ENCODE measurements around the gene ANAPC13. TPM values are rescaled to one million over a fixed set of nuclear protein-coding genes. Genes with fewer than 3 reads are reported as not detected.
A peak's percentile ranks its signal among the peaks of the same experiment; 100 is the strongest.

The ANAPC13 gene
- total RNA-seq, 3 donors from 2014 or later (not counting 1 experiment from before 2014, with no cell fraction given): 16.1 to 20.4 (median 16.6) TPM

DNA sequence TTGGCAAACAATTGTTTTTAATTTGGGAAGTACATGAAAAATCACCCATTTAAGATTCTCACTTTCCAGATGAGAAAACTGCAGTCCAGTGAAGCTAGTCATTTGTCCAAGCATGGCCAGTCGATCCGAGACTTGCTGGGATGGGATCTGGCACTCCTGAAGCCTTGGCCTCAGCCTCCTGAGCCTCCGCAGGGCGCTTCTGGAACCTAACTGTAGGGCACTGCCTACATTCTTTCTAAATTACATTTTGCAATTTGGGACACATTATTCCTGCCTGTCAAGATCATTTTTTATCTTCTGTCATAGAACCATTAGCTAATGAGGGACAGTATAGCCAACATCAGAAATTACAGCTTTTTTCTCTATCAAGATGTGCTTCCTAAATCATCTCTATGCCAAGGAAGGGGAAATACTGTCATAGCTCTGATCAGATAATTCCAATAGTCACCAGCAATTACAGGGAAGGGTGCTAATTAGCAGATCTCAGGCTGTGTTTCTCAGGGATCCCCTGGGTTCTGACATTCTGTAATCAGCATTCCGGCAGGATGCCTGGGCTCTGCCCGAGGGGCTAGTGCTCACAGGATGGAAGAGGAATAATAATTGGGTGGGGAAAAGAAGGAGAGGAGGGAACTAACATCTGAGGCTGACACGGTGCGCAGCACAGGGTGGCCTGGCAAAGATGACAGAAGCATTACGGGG, 28.3 kb downstream of the ANAPC13 start:
- Mint-ChIP-seq H3K9me3 (no peaks in the 10 kb centered on the region), H3K27me3 (ENCODE audit: low read depth in 2 of 2) (peaks cover 10 to 42% of the 10 kb centered on the region in 2 donors), H3K27ac (no peak overlapping the region), H3K36me3 (no peaks in the 10 kb centered on the region), H3K4me1 (no peaks in the 10 kb centered on the region), H3K4me3 (no peak overlapping the region)
- intact Hi-C loops (cut with micrococcal nuclease): no loop called here
- Histone ChIP-seq H3K27ac (ENCODE audit: low read length) (no peak overlapping the region), H3K4me3 (ENCODE audit: low read length) (no peak overlapping the region), H3K4me1 (ENCODE audit: control insufficient read depth, insufficient read depth, low read length) (no peaks in the 10 kb centered on the region), H3K36me3 (ENCODE audit: control insufficient read depth, insufficient read depth, low read length) (no peaks in the 10 kb centered on the region), H3K27me3 (ENCODE audit: control insufficient read depth, insufficient read depth, low read length) (no peaks in the 10 kb centered on the region), H3K9me3 (ENCODE audit: control insufficient read depth, insufficient read depth, low read length) (no peaks in the 10 kb centered on the region)
- no peak for DNase-seq
- TF ChIP-seq, protein P1, sequence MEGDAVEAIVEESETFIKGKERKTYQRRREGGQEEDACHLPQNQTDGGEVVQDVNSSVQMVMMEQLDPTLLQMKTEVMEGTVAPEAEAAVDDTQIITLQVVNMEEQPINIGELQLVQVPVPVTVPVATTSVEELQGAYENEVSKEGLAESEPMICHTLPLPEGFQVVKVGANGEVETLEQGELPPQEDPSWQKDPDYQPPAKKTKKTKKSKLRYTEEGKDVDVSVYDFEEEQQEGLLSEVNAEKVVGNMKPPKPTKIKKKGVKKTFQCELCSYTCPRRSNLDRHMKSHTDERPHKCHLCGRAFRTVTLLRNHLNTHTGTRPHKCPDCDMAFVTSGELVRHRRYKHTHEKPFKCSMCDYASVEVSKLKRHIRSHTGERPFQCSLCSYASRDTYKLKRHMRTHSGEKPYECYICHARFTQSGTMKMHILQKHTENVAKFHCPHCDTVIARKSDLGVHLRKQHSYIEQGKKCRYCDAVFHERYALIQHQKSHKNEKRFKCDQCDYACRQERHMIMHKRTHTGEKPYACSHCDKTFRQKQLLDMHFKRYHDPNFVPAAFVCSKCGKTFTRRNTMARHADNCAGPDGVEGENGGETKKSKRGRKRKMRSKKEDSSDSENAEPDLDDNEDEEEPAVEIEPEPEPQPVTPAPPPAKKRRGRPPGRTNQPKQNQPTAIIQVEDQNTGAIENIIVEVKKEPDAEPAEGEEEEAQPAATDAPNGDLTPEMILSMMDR (IDR thresholded peaks at IDR 0.05): no peak
- ATAC-seq: no peak
- WGBS (ENCODE audit: insufficient coverage): 92% methylated on average over 9 of the region's 9 CpGs

DNA sequence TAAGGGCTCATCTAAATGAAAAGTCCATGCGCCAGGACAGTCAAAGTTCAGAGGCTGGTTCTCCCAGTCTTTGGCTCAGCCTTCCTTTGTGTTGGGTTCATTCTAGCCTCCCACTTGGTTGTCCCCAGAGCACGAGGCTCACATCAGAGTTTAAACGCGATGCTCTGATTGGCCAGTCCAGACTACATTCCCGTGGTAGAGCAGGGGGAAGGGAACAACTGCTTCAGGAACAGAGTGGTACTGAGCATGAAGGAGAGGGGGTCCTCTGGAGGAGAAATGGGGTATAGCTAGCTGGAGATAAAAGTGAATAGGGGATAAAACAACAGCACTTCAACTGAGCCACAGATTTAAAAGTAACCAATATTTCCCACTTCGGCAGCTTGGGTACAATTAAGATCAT, 32.2 kb downstream of the ANAPC13 start:
- H3K27ac Mint-ChIP-seq: no peak overlapping the region
- H3K4me3 ChIP-seq (ENCODE audit: low read length): no peak overlapping the region
- peaks cover 13 to 26% of the 10 kb centered on the region in 2 donors for H3K27me3 Mint-ChIP-seq (ENCODE audit: low read depth in 2 of 2)
- TF ChIP-seq, protein P1 (IDR thresholded peaks at IDR 0.05): no peak
- DNase-seq: no peak
- no peaks in the 10 kb centered on the region for H3K36me3 ChIP-seq (ENCODE audit: control insufficient read depth, insufficient read depth, low read length)
- no peaks in the 10 kb centered on the region for H3K27me3 ChIP-seq (ENCODE audit: control insufficient read depth, insufficient read depth, low read length)
- ATAC-seq: no peak
- WGBS (ENCODE audit: insufficient coverage): 77% methylated on average over 6 of the region's 6 CpGs
- no peaks in the 10 kb centered on the region for H3K9me3 Mint-ChIP-seq
- intact Hi-C loops (cut with micrococcal nuclease): loop anchor here (1.0 kb wide), 1 partner anchor 240 kb away; no protein-coding TSS in a partner anchor
- H3K4me3 Mint-ChIP-seq: no peak overlapping the region
- no peaks in the 10 kb centered on the region for H3K9me3 ChIP-seq (ENCODE audit: control insufficient read depth, insufficient read depth, low read length)
- H3K36me3 Mint-ChIP-seq: no peaks in the 10 kb centered on the region
- H3K4me1 Mint-ChIP-seq: no peaks in the 10 kb centered on the region
- H3K27ac ChIP-seq (ENCODE audit: low read length): no peak overlapping the region
- H3K4me1 ChIP-seq (ENCODE audit: control insufficient read depth, insufficient read depth, low read length): no peaks in the 10 kb centered on the region

DNA sequence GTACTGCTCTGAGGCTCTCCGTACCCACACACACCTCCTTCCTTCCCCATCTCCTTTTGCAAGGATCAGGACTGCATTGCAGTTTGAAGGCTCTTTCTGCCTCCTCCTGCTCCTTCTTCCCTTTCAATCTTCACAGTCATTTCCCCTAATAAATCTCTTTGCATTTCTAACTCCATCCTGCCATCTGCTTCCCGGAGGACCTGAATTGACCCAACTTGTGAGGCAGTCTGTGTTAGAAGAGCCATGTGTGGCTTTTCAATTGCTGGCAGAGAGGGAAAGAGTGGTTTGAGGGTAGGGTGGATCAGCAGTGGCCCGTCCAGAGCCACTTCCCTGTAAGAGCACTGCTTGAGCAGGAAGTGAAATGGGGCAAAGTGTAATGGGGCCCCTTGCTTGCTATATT, 35.8 kb downstream of the ANAPC13 start:
- ATAC-seq (no peak), DNase-seq (no peak)
- Histone ChIP-seq H3K27me3 (ENCODE audit: control insufficient read depth, insufficient read depth, low read length) (peaks cover 5% of the 10 kb centered on the region), H3K27ac (ENCODE audit: low read length) (no peak overlapping the region), H3K4me1 (ENCODE audit: control insufficient read depth, insufficient read depth, low read length) (no peaks in the 10 kb centered on the region), H3K9me3 (ENCODE audit: control insufficient read depth, insufficient read depth, low read length) (no peaks in the 10 kb centered on the region), H3K4me3 (ENCODE audit: low read length) (no peak overlapping the region), H3K36me3 (ENCODE audit: control insufficient read depth, insufficient read depth, low read length) (no peaks in the 10 kb centered on the region)
- WGBS (ENCODE audit: insufficient coverage): 17% methylated on average over 3 of the region's 3 CpGs
- Mint-ChIP-seq H3K27me3 (ENCODE audit: low read depth in 2 of 2) (peaks cover 14 to 19% of the 10 kb centered on the region in 2 donors), H3K27ac (no peak overlapping the region), H3K4me1 (no peaks in the 10 kb centered on the region), H3K36me3 (no peaks in the 10 kb centered on the region), H3K9me3 (peaks cover 4 to 6% of the 10 kb centered on the region in 2 donors), H3K4me3 (no peak overlapping the region)
- intact Hi-C loops (cut with micrococcal nuclease): no loop called here
- TF ChIP-seq, protein P1 (IDR thresholded peaks at IDR 0.05): no peak

DNA sequence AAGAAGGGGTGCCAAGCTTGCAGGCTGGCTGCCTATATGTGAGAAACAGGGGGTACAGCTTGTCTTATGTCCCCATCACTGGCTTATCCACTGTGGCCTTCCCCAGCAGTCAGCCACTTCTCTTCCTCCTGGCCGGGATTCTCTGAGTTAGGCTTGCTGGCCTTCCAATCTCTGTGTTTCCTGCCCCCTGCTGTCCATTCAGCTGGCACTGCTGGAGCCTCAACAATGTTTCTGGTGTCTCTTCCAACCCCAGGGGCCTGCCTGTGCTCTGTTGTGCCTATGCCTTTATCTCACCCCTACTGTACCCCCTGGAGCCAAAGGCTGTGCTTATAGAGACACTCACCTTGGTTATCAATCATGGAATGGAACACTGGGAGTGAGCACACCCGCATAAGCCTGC, 36.5 kb downstream of the ANAPC13 start:
- no peak overlapping the region for H3K4me3 Mint-ChIP-seq
- TF ChIP-seq, protein P1 (IDR thresholded peaks at IDR 0.05): no peak
- Histone ChIP-seq H3K4me3 (ENCODE audit: low read length) (no peak overlapping the region), H3K36me3 (ENCODE audit: control insufficient read depth, insufficient read depth, low read length) (no peaks in the 10 kb centered on the region), H3K9me3 (ENCODE audit: control insufficient read depth, insufficient read depth, low read length) (no peaks in the 10 kb centered on the region), H3K27me3 (ENCODE audit: control insufficient read depth, insufficient read depth, low read length) (peaks cover 5% of the 10 kb centered on the region), H3K4me1 (ENCODE audit: control insufficient read depth, insufficient read depth, low read length) (no peaks in the 10 kb centered on the region), H3K27ac (ENCODE audit: low read length) (no peak overlapping the region)
- ATAC-seq (no peak), DNase-seq (peak in 1 of 2 donors; percentile 21)
- intact Hi-C loops (cut with micrococcal nuclease): no loop called here
- peaks cover 20 to 26% of the 10 kb centered on the region in 2 donors for H3K27me3 Mint-ChIP-seq (ENCODE audit: low read depth in 2 of 2)
- WGBS (ENCODE audit: insufficient coverage): 87% methylated on average over 2 of the region's 2 CpGs
- no peaks in the 10 kb centered on the region for H3K36me3 Mint-ChIP-seq
- peaks cover 4 to 11% of the 10 kb centered on the region in 2 donors for H3K9me3 Mint-ChIP-seq
- no peak overlapping the region for H3K27ac Mint-ChIP-seq
- H3K4me1 Mint-ChIP-seq: no peaks in the 10 kb centered on the region
